A673 (cell line): ENCODE measurements around the gene LHX4.

Source experiments
- CTCF ChIP-seq: fragments of 300-800, 200-600 bp; sonication (generic); conservative IDR thresholded peaks from 2 replicates; pipeline ENCODE4 v1.5.1; 2017; ENCODE audit warnings: low read depth, mild to moderate bottlenecking, antibody characterized with exemption, low read length, moderate library complexity, mixed read lengths
- EZH2 ChIP-seq: fragments of 200-600 bp; sonication (generic); IDR thresholded peaks from 2 replicates; pipeline ENCODE4 v1.6.1; 2017; ENCODE audit warnings: borderline replicate concordance, low read depth, mild to moderate bottlenecking, mixed read lengths, antibody characterized with exemption, low read length; ENCODE audit not compliant: poor library complexity, severe bottlenecking

DNA sequence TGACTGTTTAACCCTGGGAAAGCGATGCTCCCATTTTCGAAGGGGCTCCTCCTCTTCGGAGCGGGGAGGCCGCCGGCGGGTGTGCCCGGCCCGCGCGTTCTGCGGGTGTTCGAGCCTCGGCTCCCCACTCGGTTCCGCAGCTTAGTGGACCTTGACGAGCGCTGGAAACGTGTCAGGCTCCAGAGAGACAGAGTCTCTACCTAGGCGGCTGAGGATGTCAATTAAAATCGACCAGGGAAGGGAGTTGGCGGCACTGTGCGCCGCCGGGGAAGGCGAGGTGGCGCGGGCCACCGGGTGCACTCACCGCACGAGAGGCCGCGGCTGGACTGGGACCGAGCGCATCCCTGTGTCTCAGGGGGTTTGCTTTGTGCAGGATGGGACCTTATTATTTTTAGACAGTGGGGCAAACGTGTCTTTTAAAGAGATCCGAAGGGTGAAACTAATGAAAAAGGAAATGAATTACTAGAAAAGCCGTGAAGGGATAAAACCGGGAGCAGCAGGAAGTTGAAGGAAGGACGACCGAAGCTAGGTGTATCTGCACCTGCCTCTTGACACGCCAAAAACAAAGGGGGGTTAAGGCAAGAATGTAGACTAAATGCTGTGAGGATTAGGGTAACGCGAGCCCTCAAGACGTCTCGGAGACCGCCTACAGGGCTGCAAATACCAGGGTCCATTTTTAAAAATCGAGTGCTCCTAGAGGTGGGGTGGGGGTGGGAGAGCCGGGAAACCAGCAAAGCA lies 5.6 kb downstream of the LHX4 start:
- TF ChIP-seq CTCF (no peak), EZH2 (peak; percentile 98)
